Kidney epithelial cell (primary cell): ENCODE measurements around the gene UVRAG. TPM values are rescaled to one million over a fixed set of nuclear protein-coding genes. Genes with fewer than 3 reads are reported as not detected.
A peak's percentile ranks its signal among the peaks of the same experiment; 100 is the strongest.

ENCODE experiments used
- DNase-seq: peaks from one replicate; pipeline ENCODE4 v3.0.0-alpha.2; 2010; ENCODE audit warnings: low read depth
- H3K27me3 ChIP-seq: 2 replicates; pipeline ENCODE4 v1.6.0; 2011; ENCODE audit warnings: low read length; ENCODE audit not compliant: control insufficient read depth, insufficient read depth
- H3K36me3 ChIP-seq: 2 replicates; pipeline ENCODE4 v1.5.1; 2011; ENCODE audit warnings: low read length; ENCODE audit not compliant: control insufficient read depth, insufficient read depth
- H3K4me3 ChIP-seq: 2 replicates; pipeline ENCODE4 v1.5.1; 2011; ENCODE audit warnings: low read depth, mild to moderate bottlenecking, control low read depth, low read length
- CTCF ChIP-seq: IDR thresholded peaks from 2 replicates; pipeline ENCODE4 v1.5.1; 2011; ENCODE audit warnings: mild to moderate bottlenecking, moderate library complexity, low read length, control low read depth, inconsistent platforms; ENCODE audit not compliant: insufficient read depth, poor library complexity, severe bottlenecking
- total RNA-seq: library from RNA; depleted of rRNA; stranded (reverse); fragments of >200 nt; gene quantifications from 2 replicates; pipeline ENCODE4 v1.2.3, GENCODE V29; 2015

UVRAG gene
- total RNA-seq, 1 donor from 2014 or later, result 16.2 TPM

GRCh38 chr11:75893251-75893650 lies 78.2 kb downstream of the UVRAG start:
- Histone ChIP-seq H3K27me3 (no peaks in the 10 kb centered on the region), H3K36me3 (no peaks in the 10 kb centered on the region), H3K4me3 (no peak overlapping the region)
- no peak for TF ChIP-seq CTCF
- DNase-seq, result no peak

GRCh38 chr11:75894036-75894585 lies 79.1 kb downstream of the UVRAG start:
- no peak for DNase-seq
- no peak for TF ChIP-seq CTCF

GRCh38 chr11:75896843-75897419 lies 81.9 kb downstream of the UVRAG start:
- no peaks in the 10 kb centered on the region for H3K27me3 ChIP-seq
- no peak overlapping the region for H3K4me3 ChIP-seq
- peak; percentile 47 for TF ChIP-seq CTCF
- DNase-seq, result no peak
- H3K36me3 ChIP-seq, result no peaks in the 10 kb centered on the region

More at GRCh38 chr11:75894036-75894585, 79.1 kb downstream of the UVRAG start:
- no peaks in the 10 kb centered on the region for H3K36me3 ChIP-seq
- H3K4me3 ChIP-seq, result no peak overlapping the region
- H3K27me3 ChIP-seq, result no peaks in the 10 kb centered on the region

DNA sequence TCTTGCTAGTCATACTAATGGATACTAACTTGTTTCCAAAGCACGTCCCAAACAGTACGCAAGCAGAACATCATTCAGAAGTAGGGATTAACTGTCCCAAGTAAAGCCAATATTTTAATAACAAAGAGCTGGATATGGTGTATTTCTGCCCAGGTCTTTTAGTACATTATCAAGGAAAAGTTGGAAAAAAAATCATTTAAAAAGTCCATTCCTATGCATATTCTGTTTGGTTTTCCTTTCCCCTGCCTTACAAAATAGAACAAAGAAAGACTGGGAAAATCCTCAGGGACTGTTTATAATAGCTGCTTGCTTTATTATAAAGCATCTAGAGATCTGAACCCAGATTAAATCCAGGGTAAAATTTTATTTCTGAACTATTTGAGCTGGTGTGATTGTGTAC lies 83.9 kb downstream of the UVRAG start:
- DNase-seq, result no peak
- Histone ChIP-seq H3K36me3 (no peaks in the 10 kb centered on the region), H3K4me3 (no peak overlapping the region), H3K27me3 (no peaks in the 10 kb centered on the region)
- TF ChIP-seq CTCF, result no peak

DNA sequence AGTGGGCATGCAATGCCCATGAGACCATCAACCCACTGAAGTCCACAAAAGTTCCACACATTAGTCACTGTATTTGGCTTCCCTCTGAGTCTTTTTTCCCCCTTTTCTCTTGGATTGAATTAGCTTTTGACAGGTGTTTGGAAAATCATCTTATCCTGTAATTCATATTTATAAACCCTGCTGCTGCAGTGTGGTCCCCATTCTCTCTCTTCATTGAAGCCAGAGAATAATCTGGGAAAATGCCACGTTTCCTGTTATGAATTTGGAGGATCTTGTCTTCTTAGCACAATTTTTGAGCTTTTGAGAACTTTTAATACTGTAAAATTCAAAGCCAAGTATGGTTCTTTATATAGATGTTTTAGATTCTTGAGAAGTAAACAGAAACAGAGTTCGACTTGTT lies 84.8 kb downstream of the UVRAG start:
- H3K27me3 ChIP-seq, result no peaks in the 10 kb centered on the region
- TF ChIP-seq CTCF, result no peak
- no peaks in the 10 kb centered on the region for H3K36me3 ChIP-seq
- no peak overlapping the region for H3K4me3 ChIP-seq
- no peak for DNase-seq

DNA sequence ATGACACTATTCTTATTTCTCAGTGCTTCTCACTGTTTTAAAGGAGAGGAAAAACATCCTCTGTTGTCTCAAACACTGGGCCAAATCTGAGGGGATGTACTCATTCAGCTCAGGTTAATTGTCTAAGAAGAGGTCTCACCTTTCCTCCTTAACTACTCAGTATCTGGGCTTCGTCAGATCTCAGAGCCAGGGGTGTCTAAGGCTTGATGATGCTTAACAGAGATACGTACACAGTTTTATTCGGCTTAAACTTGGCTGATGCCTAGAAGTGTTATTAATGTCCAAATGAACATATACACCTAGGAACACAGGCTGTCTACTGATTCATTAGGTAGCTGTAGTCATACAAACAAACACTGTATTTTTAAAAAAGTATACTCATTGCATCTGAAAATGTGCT lies 85.8 kb downstream of the UVRAG start:
- Histone ChIP-seq H3K4me3 (no peak overlapping the region), H3K36me3 (no peaks in the 10 kb centered on the region), H3K27me3 (no peaks in the 10 kb centered on the region)
- no peak for TF ChIP-seq CTCF
- no peak for DNase-seq
